Erythroblast (primary cell): ENCODE measurements around the gene IFNLR1.

ENCODE experiments used
- GATA1 ChIP-seq: IDR thresholded peaks from 2 replicates; pipeline ENCODE4 v1.6.1; 2011; ENCODE audit warnings: low read depth, mild to moderate bottlenecking, control low read depth, low read length, moderate library complexity
- POLR2A ChIP-seq: IDR thresholded peaks from 2 replicates; pipeline ENCODE4 v1.6.1; 2011; ENCODE audit warnings: mild to moderate bottlenecking, low read length

DNA sequence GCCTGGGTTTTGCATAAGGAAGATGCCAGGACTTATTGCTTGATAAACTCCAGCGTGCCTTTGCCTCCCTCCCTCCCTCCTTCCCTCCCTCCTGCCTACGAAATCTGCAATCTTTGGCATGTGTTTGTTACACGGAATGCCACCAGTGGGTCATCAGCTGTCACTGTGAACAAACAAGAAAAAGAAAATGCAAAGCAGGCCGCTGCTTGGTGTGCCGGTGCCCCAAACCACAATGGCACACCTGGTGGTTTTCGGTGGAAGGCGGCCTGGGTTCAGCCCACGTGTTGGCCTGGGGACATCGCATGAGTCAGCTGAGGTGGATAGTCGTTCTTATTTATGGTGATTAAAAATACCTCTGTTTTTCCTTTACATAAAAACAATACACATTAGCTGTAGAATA lies 16.3 kb upstream of the IFNLR1 start:
- TF ChIP-seq POLR2A (no peak), GATA1 (no peak)
